GM06990 (cell line): Measurements from ENCODE around the gene H19.

Experiments
- DNase-seq: peaks from one replicate; pipeline ENCODE4 v3.0.0-alpha.2; 2011; ENCODE audit not compliant: insufficient read length; ENCODE audit errors: extremely low read depth
- H3K27me3 ChIP-seq: replicated peaks from 2 replicates; pipeline ENCODE4 v1.6.0; 2011; ENCODE audit warnings: low read length; ENCODE audit not compliant: control insufficient read depth, insufficient read depth
- H3K36me3 ChIP-seq: 2 replicates; pipeline ENCODE4 v1.5.1; 2011; ENCODE audit warnings: low read length; ENCODE audit not compliant: control insufficient read depth, insufficient read depth
- H3K4me3 ChIP-seq: replicated peaks from 2 replicates; pipeline ENCODE4 v1.5.1; 2011; ENCODE audit warnings: low read depth, mild to moderate bottlenecking, control low read depth, low read length
- CTCF ChIP-seq: IDR thresholded peaks from 2 replicates; pipeline ENCODE4 v1.5.1; 2011; ENCODE audit warnings: low read length, control low read depth, mild to moderate bottlenecking, inconsistent platforms; ENCODE audit not compliant: insufficient read depth, poor library complexity, severe bottlenecking

H19 gene

GRCh38 chr11:1964348-1964747, 33.3 kb downstream of the H19 start:
- no peak for DNase-seq
- no peaks in the 10 kb centered on the region for H3K27me3 ChIP-seq
- TF ChIP-seq CTCF, result no peak
- no peak overlapping the region for H3K4me3 ChIP-seq
- H3K36me3 ChIP-seq, result no peaks in the 10 kb centered on the region

- no peak for TF ChIP-seq CTCF
- no peaks in the 10 kb centered on the region for H3K36me3 ChIP-seq
Observed at GRCh38 chr11:1963864-1964263, 33.8 kb downstream of the H19 start.

DNA sequence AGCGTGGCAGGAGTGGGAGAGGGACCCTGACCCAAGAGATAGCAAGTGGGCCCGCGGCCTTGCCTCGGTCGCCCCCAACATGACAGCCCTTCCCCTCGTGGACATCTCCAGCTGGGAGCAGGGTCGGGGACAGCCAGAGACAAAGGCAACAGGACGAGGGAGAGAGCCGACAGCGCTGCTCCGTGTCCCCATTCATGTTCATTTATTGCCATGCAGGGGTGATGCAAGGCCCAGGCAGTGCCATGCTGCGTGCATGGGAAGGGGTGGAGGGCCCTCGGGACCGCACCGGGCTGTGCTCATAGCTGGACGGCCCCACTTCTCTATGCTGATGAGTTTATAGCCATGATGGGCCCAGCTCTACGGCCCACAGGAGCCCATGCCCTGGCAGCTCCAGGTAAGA, 37.9 kb downstream of the H19 start:
- H3K27me3 ChIP-seq, result no peaks in the 10 kb centered on the region
- no peak for TF ChIP-seq CTCF
- DNase-seq, result no peak
- H3K4me3 ChIP-seq, result no peak overlapping the region
- H3K36me3 ChIP-seq, result no peaks in the 10 kb centered on the region

More at GRCh38 chr11:1963864-1964263, 33.8 kb downstream of the H19 start:
- DNase-seq, result no peak
- no peak overlapping the region for H3K4me3 ChIP-seq
- H3K27me3 ChIP-seq, result no peaks in the 10 kb centered on the region

- Histone ChIP-seq H3K4me3 (no peak overlapping the region), H3K36me3 (no peaks in the 10 kb centered on the region), H3K27me3 (no peaks in the 10 kb centered on the region)
- DNase-seq, result no peak
- TF ChIP-seq CTCF, result no peak
Observed at GRCh38 chr11:1958367-1958766, 39.3 kb downstream of the H19 start.

DNA sequence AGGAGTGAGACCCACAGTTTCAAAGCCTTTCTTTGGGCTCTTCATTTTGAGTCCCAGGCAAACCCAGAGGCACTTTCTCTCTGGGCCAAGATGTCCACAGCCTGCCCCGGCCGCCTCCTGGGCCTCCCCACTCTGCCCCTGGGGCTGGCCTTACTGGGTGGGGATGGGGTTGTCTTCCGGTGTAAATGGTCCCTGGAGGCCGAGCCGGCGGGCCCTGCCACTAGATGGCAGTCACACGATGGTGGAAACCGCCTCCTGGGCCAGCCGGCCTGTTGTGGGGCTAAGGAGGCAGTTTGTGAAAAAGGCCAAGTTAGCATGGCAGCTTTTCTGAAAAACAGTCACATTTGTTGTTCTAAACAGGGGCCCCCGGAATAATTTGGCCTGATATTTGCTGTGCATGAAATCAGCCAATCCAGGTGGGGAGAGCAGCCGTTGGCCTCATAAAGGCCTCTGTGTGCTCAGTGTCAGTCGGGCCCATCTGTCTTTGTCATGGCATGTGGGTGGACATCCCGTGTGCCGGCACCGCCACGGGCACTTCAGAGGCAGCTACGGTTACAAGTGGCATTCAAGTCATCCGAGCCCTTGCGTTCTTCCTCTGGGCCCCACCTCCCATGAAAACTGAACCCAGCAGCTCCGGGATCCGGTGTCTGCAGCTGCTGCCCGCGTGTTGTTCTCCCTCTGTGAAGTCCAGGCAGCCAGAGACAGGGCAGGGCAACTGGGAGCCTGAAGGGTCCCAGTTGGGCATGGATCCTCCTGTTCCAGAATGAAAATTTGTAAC, 44.0 kb downstream of the H19 start:
- Histone ChIP-seq H3K36me3 (no peaks in the 10 kb centered on the region), H3K4me3 (no peak overlapping the region), H3K27me3 (no peaks in the 10 kb centered on the region)
- DNase-seq, result no peak
- TF ChIP-seq CTCF, result no peak
